SKM-1 treated with dmso at 0.1 percent for 144 hours (cell line): Measurements from ENCODE around the gene LHX3.

Source experiments
- DNase-seq: peaks from one replicate; lab custom pipeline; 2025; ENCODE audit not compliant: unreplicated experiment; lab: John Stamatoyannopoulos, UW

Gene LHX3

GRCh38 chr9:136209232-136209631, 4.3 kb upstream of the LHX3 start:
- DNase-seq = no peak

- no peak for DNase-seq
These were observed 3.7 kb upstream of the LHX3 start for GRCh38 chr9:136208675-136209074.

GRCh38 chr9:136207616-136208015, 2.7 kb upstream of the LHX3 start:
- DNase-seq = no peak

GRCh38 chr9:136206602-136207275, 1.8 kb upstream of the LHX3 start:
- DNase-seq = peak; percentile 84

- DNase-seq = no peak
These were observed 722 bp upstream of the LHX3 start for GRCh38 chr9:136205707-136205992.

GRCh38 chr9:136204145-136204805, 653 bp downstream of the LHX3 start:
- no peak for DNase-seq

- no peak for DNase-seq
These were observed 1.4 kb downstream of the LHX3 start for GRCh38 chr9:136203408-136204144.

GRCh38 chr9:136202454-136203407, 2.2 kb downstream of the LHX3 start:
- DNase-seq = no peak

- no peak for DNase-seq
These were observed 3.1 kb downstream of the LHX3 start for GRCh38 chr9:136201609-136202453.

GRCh38 chr9:136201174-136201573, 3.8 kb downstream of the LHX3 start:
- no peak for DNase-seq

GRCh38 chr9:136200424-136200823, 4.5 kb downstream of the LHX3 start:
- no peak for DNase-seq

- no peak for DNase-seq
These were observed 5.3 kb downstream of the LHX3 start for GRCh38 chr9:136199391-136200288.

GRCh38 chr9:136198605-136199083, 6.3 kb downstream of the LHX3 start:
- no peak for DNase-seq

- no peak for DNase-seq
These were observed 6.9 kb downstream of the LHX3 start for GRCh38 chr9:136197930-136198604.

- DNase-seq = no peak
These were observed 7.6 kb downstream of the LHX3 start for GRCh38 chr9:136197084-136197875.

GRCh38 chr9:136196404-136197083, 8.4 kb downstream of the LHX3 start:
- no peak for DNase-seq

GRCh38 chr9:136194540-136194939, 10.4 kb downstream of the LHX3 start:
- no peak for DNase-seq
